AG20443 (cell line): ENCODE measurements around the gene FNDC4.

Experiments used
- DNase-seq: peaks from one replicate; pipeline ENCODE4 v3.0.0; 2012; ENCODE audit warnings: low spot score, mixed read lengths

FNDC4 gene

DNA sequence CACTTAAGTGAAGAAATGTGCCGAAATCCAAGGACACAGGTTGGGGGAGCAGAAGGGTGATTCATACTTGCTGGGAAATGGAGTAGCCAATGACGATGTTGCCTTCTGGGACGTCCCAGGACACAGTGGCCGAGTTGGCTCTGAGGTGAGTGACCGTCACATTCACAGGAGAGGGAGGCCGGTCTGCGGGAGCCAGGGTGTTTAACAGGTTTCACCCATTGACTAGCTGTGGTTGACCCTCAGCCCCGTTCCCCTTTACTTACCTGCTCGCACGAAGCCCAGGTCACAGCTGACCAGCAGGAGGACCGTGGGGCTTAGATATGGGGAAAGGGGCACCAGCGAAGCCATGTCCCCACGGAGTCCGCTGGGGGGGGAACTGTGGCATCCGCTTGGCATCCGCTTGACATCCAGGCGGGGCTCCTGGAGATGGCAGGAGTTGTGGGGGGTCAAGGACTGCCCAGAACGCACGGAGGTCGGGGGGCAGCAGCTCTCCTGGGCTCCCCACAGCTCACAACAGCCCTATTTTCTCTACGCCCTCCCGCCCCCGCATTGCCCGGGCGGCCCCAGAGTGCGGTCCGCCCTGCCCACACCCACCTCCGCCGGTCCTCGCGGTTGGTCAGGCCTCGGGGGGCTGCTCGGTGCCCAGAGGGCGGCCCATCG lies 586 bp downstream of the FNDC4 start:
- DNase-seq = peak; percentile 59

DNA sequence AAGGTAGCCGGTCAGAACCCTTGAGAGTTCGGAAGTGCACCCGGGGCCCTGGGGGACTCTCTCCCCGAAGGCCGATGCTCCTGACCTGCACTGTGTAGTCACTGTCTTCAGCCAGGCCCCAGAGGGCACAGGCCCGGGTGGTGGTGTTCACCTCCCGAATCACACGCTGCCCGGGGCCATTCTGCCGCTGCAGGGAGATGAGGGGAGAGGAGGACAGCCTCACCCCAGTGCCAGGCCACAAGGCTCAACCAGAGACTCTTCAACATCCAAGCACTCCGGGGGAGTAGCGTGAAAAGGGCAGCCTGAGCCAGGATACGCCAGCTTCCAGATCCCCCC lies 1.1 kb downstream of the FNDC4 start:
- DNase-seq = no peak

DNA sequence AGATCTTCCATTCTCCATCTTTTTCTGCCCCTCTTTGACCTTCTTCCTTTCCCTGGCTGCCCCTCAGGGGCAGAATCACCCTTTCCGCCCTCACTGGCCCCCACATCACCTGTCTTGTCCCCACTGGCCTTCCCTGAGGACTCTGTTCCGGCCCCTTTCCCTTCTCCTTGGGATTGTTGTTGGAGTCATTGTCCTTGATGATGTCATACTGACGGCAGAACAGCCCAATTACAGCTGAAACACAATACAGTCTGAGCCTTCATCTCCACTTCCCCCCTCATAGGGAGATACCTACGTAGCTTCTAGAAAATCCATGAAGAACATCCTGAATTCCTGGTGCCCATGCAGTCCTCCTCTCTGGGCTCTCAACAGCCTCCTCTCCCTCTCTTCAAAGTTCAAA lies 2.4 kb downstream of the FNDC4 start:
- no peak for DNase-seq

DNA sequence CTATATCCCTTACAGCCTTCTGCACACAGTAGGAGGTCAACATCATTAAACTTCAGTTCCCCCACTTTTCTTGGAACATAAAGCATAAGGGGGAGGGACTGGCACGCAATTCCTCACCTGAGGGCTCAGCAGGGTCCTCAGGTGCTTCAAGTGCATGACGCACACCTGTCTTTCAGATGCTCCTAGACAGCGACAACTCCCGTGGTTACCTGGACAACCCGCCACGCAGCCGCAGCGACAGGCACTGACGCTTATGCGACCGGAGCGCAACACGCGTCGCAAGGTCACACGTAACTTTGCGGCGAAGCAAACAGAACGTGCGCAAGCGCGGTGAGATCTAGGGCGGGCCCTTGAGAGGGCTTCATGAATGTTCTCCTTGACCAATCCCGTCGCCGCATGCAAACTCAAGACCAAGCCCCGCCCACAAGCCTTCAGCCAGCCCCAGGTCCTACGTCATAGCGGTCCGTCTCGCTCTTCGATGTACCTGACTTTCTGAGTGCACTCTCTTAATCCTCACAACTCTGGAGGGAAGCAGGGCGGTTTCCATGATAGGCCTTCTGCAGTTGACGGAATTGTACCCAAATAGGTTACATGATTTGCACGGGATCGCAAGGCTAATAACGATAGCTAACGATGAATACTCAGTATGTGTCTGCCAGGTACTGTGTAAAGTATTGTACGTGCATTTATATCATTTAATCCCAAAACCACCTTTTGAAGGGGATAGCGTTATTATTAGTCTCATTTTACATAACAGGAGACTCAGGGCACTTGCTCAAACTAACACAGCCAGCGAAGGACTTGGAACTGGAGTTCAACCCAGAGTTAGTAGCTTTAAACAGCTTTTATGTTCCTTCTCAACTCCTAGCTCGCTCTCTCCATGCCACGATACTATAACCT lies 5.3 kb downstream of the FNDC4 start, which contains the start of gene IFT172:
IFT172 (minus strand) TSS at position 246 of the 900 bp plus-strand sequence; CDS start at position 156, 90 bp downstream.
- peak; percentile 99 for DNase-seq

DNA sequence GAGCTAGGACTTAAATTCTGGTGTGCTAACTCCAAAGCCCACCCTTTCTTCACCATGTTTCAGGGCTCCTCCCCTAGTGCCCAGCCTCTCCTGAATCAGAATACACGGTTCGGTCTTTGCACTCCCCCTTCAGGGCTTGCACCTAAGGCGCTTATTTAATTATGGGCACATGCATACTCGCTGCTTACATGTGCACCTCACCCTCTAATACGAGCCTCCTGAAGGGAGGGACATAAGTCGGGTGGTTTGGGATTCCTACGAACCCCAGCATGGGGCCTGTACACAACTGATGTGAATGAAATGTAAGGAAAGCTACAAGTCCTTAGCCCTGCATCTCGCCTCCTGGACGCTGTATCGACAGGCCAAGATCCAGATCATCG lies 5.9 kb downstream of the FNDC4 start:
- DNase-seq = peak; percentile 20

DNA sequence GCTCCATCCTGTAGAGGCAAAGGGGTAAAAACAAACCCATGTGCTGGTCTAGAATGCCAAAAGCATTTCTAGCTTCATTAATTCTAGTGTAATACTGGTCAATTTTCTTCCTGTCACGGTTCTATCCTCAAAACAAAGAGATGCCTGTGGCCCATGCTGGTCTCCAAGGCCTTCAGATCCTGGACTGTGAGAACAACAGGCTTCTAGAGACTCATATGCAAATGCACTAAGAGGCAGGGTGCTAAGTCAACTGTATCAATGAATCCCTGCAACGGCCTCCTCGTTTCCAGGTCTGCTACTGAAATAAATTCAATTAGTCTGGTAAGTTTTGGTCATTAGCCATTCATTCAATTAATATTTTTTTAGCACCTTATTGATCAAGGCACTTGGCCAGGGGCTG lies 9.5 kb downstream of the FNDC4 start:
- DNase-seq = no peak

DNA sequence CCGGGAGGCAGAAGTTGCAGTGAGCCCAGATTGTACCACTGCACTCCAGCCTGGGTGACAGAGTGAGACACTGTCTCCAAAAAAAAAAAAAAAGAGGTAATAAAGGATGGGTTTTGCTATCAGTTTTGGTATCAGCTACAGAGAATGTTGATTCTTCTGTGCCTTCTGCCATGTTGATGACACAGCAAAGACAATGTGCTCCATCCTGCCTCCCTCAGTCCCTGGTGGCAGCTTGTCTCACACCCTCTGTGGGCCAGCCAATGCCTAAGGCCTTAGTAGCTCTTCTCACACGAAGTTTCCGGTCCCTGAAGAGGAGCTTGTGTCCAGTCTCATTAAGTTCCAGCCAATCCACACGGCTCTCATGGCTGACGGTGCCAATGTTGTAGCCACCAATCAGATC lies 23.0 kb downstream of the FNDC4 start:
- DNase-seq = no peak

DNA sequence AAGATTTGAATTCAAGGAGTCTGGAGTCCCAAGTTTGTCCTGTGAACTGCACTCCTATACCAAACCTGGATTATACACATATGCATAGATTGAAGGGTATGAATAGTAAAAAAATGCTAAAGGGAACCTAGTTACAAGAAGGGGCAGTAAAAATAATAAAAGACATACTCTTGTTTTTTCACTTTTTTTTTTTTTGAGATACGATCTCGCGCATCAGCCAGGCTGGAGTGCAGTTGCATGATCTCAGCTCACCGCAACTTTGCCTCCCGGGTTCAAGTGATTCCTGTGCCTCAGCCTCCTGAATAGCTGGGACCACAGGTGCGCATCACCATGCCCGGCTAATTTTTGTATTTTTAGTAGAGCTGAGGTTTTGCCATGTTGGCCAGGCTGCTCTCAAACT lies 30.6 kb downstream of the FNDC4 start:
- no peak for DNase-seq

DNA sequence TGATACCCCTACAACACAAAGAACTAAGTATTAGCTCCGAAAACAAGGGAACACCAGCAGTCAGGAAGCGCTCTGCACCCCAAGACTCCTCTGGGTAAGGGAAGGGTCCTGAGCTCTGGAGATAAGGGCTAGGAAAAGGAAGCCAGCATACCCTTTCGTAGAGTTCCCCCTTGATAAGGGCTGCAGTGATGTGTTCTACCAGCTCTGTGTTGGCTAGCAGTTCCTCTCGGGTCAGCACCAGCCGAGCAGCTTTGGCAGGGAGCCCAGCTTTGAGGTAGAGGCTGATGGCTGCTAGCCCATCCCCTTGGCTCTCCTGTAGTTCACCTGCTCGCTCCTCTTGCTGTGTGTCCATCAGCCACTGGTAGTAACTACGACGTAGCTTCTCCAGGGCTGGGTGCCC lies 33.9 kb downstream of the FNDC4 start:
- DNase-seq = no peak

DNA sequence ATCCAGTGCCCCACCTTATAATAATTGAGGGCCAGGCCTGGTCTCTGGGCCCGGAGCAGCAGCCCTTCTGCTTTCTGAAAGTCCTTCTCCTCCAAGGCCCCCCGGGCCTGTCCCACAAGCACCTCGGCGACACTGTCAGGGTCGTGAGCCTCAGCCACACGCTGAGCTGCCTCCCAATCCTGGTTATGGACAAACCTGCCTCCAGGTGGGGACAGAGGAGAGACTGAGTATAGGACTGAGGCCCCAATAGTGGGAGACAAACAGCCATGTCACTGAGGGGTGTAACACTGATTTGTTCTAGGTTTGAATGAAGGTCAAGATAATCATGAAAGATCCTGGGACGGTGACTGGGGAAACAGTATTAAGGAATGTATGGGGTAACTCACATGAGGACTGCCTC lies 41.0 kb downstream of the FNDC4 start:
- DNase-seq = no peak

DNA sequence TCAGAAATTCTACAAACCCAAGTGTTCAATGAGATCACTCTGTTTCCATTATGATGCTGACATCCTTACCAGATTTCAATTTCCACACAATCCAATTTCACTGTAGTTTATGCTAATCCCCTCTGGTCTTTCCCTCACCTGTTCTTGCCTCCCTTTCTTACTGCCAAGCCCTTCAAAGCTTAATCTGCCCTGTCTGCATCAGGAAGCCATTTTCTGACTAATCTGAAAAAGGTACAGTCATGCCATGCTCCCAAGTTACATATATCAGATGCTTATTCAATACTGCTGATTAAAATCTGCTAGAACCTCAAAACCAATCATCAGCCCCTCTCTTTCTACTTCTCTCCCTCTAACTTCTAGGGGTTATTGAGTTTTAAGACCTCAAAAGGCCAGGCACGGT lies 43.9 kb downstream of the FNDC4 start:
- no peak for DNase-seq

DNA sequence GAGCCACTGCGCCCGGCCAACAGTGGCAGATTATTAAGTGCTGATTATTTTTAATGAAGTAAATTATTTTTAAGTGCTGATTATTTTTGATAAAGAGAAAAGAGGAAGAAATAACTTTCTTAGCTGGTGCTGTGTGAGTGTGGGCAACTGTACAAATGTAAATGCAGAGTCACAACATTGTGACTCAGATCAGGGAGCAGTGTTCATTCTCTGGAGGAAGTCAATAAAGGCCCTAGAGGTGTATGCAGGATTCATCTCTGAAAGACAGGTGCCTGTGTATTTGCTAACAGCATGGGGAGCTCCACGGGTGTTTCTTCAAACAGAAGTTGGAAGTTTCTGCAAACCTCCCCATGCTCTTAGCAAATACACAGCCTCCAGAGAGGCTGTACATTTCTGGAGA lies 46.6 kb downstream of the FNDC4 start:
- DNase-seq = no peak

DNA sequence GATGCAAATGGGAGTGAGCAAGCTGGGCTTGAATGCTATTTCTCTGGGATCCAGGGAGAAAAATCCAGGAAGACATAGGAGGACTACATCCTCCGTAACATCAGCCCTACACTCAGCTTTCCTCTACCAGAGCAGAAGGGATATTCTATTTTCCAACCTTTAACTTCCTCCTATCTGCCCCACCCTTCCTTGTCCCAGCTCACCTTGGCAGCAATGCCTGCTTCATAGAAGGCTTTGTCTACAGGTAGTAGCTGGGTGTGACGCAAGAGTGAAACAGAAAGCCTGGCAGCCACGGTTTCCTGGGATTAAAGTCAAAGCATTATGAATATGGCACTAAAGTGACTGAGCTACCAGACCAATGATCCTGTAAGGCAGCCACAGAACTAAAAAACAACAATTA lies 48.9 kb downstream of the FNDC4 start:
- no peak for DNase-seq

DNA sequence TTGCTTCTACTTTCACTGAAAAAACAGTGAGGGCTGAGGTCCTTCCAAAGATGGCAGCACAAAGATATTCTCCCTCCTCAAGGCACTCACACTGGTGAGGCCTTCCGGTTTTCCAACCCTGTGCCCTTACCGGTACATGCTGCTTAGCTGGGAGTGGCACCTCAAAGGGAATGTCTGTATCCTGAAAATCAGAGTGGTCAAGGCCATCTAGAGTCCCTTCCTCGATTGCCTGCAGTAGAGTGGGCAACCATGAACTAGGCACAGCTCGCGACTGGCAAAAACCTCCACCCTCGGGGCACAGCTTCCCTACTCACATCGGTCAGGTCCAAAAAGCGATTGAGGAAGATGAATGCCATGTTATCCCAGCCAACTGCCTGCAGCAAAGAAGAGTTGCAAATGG lies 49.4 kb downstream of the FNDC4 start:
- no peak for DNase-seq

DNA sequence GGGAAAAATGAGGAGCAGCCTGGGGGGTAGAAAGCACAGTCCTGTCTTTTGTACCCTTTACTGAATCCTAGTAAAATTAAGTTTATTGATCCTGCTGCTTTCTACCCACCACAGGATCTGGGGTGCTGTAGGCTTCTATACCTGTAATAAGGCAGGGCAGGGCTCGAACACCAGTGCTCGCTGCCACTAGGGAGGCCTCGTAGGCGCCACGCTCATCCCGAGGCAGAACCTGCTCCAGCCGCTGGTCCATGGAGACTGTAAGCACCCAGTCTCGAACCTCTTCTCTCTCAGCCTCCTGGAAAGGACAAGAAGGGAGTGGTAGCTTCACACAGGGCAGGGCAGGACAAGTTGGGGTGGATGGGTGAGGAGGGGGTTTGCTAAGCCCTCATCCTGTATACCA lies 49.8 kb downstream of the FNDC4 start:
- DNase-seq = no peak

DNA sequence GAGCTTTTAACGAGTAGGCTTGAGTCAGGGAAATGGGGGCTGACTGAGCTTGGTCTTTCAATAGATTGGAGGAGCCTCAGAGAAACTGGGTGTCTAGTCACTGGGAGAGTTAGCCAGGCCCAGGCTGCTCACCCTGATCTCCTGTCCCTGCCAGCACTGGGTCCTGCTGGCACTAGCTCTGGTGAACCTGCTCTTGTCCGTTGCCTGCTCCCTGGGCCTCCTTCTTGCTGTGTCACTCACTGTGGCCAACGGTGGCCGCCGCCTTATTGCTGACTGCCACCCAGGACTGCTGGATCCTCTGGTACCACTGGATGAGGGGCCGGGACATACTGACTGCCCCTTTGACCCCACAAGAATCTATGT lies 52.1 kb downstream of the FNDC4 start:
- DNase-seq = peak; percentile 31

DNA sequence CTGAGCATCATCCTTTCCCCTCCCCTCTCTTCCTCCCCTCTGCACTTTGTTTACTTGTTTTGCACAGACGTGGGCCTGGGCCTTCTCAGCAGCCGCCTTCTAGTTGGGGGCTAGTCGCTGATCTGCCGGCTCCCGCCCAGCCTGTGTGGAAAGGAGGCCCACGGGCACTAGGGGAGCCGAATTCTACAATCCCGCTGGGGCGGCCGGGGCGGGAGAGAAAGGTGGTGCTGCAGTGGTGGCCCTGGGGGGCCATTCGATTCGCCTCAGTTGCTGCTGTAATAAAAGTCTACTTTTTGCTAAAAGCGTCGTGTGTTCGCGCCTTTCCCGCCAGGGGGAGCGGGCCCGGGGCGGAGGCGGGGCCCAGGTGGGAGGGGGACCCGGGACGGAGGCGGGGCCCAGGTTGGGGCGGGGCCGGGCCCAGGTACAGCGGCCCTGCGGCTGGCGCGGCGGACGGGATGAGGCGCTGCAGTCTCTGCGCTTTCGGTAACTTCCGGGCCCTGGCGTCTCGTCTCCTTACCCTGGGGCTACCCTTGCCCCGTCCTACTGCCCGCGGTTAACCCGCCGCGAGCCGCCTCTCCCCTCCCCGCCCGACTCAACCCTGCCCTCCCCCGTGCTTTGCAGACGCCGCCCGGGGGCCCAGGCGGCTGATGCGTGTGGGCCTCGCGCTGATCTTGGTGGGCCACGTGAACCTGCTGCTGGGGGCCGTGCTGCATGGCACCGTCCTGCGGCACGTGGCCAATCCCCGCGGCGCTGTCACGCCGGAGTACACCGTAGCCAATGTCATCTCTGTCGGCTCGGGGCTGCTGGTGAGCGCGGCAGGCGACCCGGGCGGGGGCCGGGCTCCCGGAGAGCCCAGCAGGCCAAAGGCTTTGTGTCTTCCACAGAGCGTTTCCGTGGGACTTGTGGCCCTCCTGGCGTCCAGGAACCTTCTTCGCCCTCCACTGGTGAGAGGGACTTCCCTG lies 52.8 kb downstream of the FNDC4 start, which contains the start of gene KRTCAP3:
KRTCAP3 (plus strand) TSS at position 424 of the 962 bp plus-strand sequence; CDS start at position 456, 32 bp downstream.
- no peak for DNase-seq
